ENCODE data around the gene PARD3. TPM values are rescaled to one million over a fixed set of nuclear protein-coding genes. Genes with fewer than 3 reads are reported as not detected.
"Not testable (repeated sequence)": the region's sequence is repeated elsewhere in the genome, so short reads cannot be mapped to it uniquely, and the experiment has no call there.

The PARD3 gene
- polyA plus RNA-seq, 1 donor from 2014 or later, result 12.4 TPM

- H3K4me3 ChIP-seq (ENCODE audit: low read length), result no peak overlapping the region
- TF ChIP-seq EP300 (conservative IDR thresholded peaks at IDR 0.05; ENCODE audit: poor library complexity, severe bottlenecking) (no peak), EZH2 (IDR thresholded peaks at IDR 0.05; ENCODE audit: borderline replicate concordance, insufficient read depth, low read length, poor library complexity, severe bottlenecking) (no peak), REST (IDR thresholded peaks at IDR 0.05; ENCODE audit: borderline replicate concordance) (no peak), SMC3 (conservative IDR thresholded peaks at IDR 0.05; ENCODE audit: poor library complexity) (no peak), TAF1 (IDR thresholded peaks at IDR 0.05; ENCODE audit: low read depth) (no peak), MXI1 (conservative IDR thresholded peaks at IDR 0.05; ENCODE audit: poor library complexity, severe bottlenecking) (no peak), RAD21 (conservative IDR thresholded peaks at IDR 0.05) (no peak), POLR2AphosphoS5 (IDR thresholded peaks at IDR 0.05) (no peak), CTCF (IDR thresholded peaks at IDR 0.05; ENCODE audit: poor library complexity, severe bottlenecking) (no peak)
- no peaks in the 10 kb centered on the region for H3K9me3 ChIP-seq (ENCODE audit: low read length)
- no peak overlapping the region for H3K27ac ChIP-seq (ENCODE audit: low read length)
- H3K9ac ChIP-seq (ENCODE audit: low read length), result no peak overlapping the region
- H3K27me3 ChIP-seq (ENCODE audit: insufficient read depth, low read depth, low read length), result no peaks in the 10 kb centered on the region
- H3K36me3 ChIP-seq (ENCODE audit: insufficient read depth, low read length), result no peaks in the 10 kb centered on the region
- H4K20me1 ChIP-seq (ENCODE audit: insufficient read depth), result no peaks in the 10 kb centered on the region
- no peak overlapping the region for H2AFZ ChIP-seq (ENCODE audit: low read depth, low read length)
- H3K4me2 ChIP-seq (ENCODE audit: low read length), result no peak overlapping the region
- no peaks in the 10 kb centered on the region for H3K79me2 ChIP-seq (replicated peaks; ENCODE audit: insufficient read depth, low read length)
- H3F3A ChIP-seq (ENCODE audit: insufficient read depth, low read length, poor library complexity, severe bottlenecking), result no peaks in the 10 kb centered on the region
- H3K9me2 ChIP-seq (ENCODE audit: insufficient read depth, low read length), result no peaks in the 10 kb centered on the region
Observed at GRCh38 chr10:34646331-34646730, 168.8 kb downstream of the PARD3 start.

DNA sequence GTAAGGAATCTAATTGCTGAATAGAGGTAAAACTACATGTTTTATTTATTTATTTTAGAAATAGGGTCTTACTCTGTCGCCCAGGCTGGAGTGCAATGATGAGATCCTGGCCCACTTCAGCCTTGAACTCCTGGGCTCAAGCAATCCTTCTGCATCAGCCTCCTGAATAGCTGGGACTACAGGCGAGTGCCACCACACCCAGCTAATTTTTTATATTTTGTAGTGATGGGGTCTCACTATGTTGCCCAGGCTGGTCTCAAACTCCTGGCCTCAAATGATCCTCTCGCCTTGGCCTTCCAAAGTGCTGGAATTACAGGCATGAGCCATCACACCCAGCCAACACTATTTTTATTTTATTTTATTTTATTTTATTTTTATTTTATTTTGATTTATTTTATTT lies 170.3 kb downstream of the PARD3 start:
- not testable (repeated sequence) for H3K27me3 ChIP-seq (ENCODE audit: insufficient read depth, low read depth, low read length); H3K4me2 ChIP-seq (ENCODE audit: low read length); H4K20me1 ChIP-seq (ENCODE audit: insufficient read depth); H3F3A ChIP-seq (ENCODE audit: insufficient read depth, low read length, poor library complexity, severe bottlenecking); H3K9me3 ChIP-seq (ENCODE audit: low read length); H3K27ac ChIP-seq (ENCODE audit: low read length); H3K9ac ChIP-seq (ENCODE audit: low read length); H3K9me2 ChIP-seq (ENCODE audit: insufficient read depth, low read length); H3K79me2 ChIP-seq (replicated peaks; ENCODE audit: insufficient read depth, low read length); H2AFZ ChIP-seq (ENCODE audit: low read depth, low read length); H3K36me3 ChIP-seq (ENCODE audit: insufficient read depth, low read length); H3K4me3 ChIP-seq (ENCODE audit: low read length)

DNA sequence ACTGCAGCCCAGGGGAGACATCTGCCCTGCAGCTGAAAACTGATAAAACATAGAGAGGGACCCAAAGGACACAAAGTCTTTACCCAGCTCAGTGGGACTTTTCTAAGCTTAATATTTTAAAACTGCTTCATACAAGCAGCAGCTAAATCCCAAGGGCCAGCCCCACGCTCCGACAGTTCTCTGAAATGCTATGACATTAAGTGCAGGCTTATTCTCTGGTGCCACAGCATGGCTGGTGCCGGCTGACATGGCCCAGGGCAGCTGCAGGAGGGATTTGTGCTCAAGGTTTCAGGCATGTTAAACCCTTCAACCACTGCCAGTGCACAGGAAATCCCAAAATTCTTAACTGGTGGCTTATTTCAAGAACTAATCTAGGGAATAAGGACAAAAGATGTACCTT lies 170.9 kb downstream of the PARD3 start:
- no peaks in the 10 kb centered on the region for H3F3A ChIP-seq (ENCODE audit: insufficient read depth, low read length, poor library complexity, severe bottlenecking)
- peak overlapping the region; percentile 44 for H3K4me3 ChIP-seq (ENCODE audit: low read length)
- no peaks in the 10 kb centered on the region for H3K9me2 ChIP-seq (ENCODE audit: insufficient read depth, low read length)
- no peaks in the 10 kb centered on the region for H4K20me1 ChIP-seq (ENCODE audit: insufficient read depth)
- no peak overlapping the region for H2AFZ ChIP-seq (ENCODE audit: low read depth, low read length)
- TF ChIP-seq EP300 (conservative IDR thresholded peaks at IDR 0.05; ENCODE audit: poor library complexity, severe bottlenecking), result peak; percentile 79
- peak; percentile 84 for TF ChIP-seq POLR2AphosphoS5 (IDR thresholded peaks at IDR 0.05)
- TF ChIP-seq RAD21 (conservative IDR thresholded peaks at IDR 0.05), result peak; percentile 42
- peak; percentile 50 for TF ChIP-seq REST (IDR thresholded peaks at IDR 0.05; ENCODE audit: borderline replicate concordance)
- no peak for TF ChIP-seq CTCF (IDR thresholded peaks at IDR 0.05; ENCODE audit: poor library complexity, severe bottlenecking)
- no peak for TF ChIP-seq EZH2 (IDR thresholded peaks at IDR 0.05; ENCODE audit: borderline replicate concordance, insufficient read depth, low read length, poor library complexity, severe bottlenecking)
- peak; percentile 43 for TF ChIP-seq SMC3 (conservative IDR thresholded peaks at IDR 0.05; ENCODE audit: poor library complexity)
- peak; percentile 19 for TF ChIP-seq MXI1 (conservative IDR thresholded peaks at IDR 0.05; ENCODE audit: poor library complexity, severe bottlenecking)
- H3K36me3 ChIP-seq (ENCODE audit: insufficient read depth, low read length), result no peaks in the 10 kb centered on the region
- H3K9ac ChIP-seq (ENCODE audit: low read length), result no peak overlapping the region
- H3K79me2 ChIP-seq (replicated peaks; ENCODE audit: insufficient read depth, low read length), result peaks cover 8% of the 10 kb centered on the region
- H3K9me3 ChIP-seq (ENCODE audit: low read length), result no peaks in the 10 kb centered on the region
- H3K4me2 ChIP-seq (ENCODE audit: low read length), result peak overlapping the region; percentile 39
- H3K27me3 ChIP-seq (ENCODE audit: insufficient read depth, low read depth, low read length), result no peaks in the 10 kb centered on the region
- H3K27ac ChIP-seq (ENCODE audit: low read length), result no peak overlapping the region
